T-cell (primary cell): ENCODE results near the gene SLC10A1. TPM values are rescaled to one million over a fixed set of nuclear protein-coding genes. Genes with fewer than 3 reads are reported as not detected.

Source experiments
- ATAC-seq, 4 experiments: fragments of 200-7000 bp in 3 of 4; fragments of 150-1000 bp in 1 of 4; cut with Tn5 transposase; replicated peaks in 1 of 4; 1 replicate in 3 of 4; 2 replicates in 1 of 4; pipeline ENCODE4 v1.10.0; 2021; ENCODE audit warnings: moderate library complexity in 3 of 4, mild to moderate bottlenecking in 2 of 4, moderate number of reproducible peaks in 1 of 4
- CTCF ChIA-PET, 2 donors: fragments of 300-600 bp; sonication (Branson Sonifier 250); formaldehyde crosslinking; loops; one replicate each; lab custom pipeline; 2022; ENCODE audit warnings: antibody characterized with exemption in 2 of 2; lab: Charles Lee
- POLR2A ChIA-PET, 2 donors: fragments of 300-600 bp; sonication (Branson Sonifier 250); formaldehyde crosslinking; loops; one replicate each; lab custom pipeline; 2022; ENCODE audit warnings: antibody characterized with exemption in 2 of 2; lab: Charles Lee
- DNase-seq, 35 experiments: peaks; one replicate each; pipeline versions ENCODE4 v3.0.0 to v3.0.0-alpha.2; 2013 to 2023
- H3K27ac ChIP-seq: one replicate; pipeline ENCODE4 v1.5.1; 2013; ENCODE audit warnings: low read length
- H3K27me3 ChIP-seq, 2 experiments: replicated peaks in 1 of 2; 1 replicate in 1 of 2; 2 replicates in 1 of 2; pipeline versions ENCODE4 v1.6.1 to v1.7.0; 2013; ENCODE audit warnings: low read length in 1 of 2, mixed read lengths in 1 of 2; ENCODE audit not compliant: control insufficient read depth in 2 of 2, insufficient read depth in 2 of 2; ENCODE audit errors: extremely low read depth in 1 of 2
- H3K36me3 ChIP-seq, 2 donors: 1 replicate in 1 of 2; 2 replicates in 1 of 2; pipeline versions ENCODE4 v1.6.1 to v1.7.0; 2013; ENCODE audit warnings: low read length in 1 of 2; ENCODE audit not compliant: control insufficient read depth in 2 of 2, insufficient read depth in 1 of 2; ENCODE audit errors: extremely low read depth in 1 of 2
- H3K4me1 ChIP-seq, 2 experiments: 1 replicate in 1 of 2; 2 replicates in 1 of 2; pipeline versions ENCODE4 v1.6.1 to v1.7.0; 2013; ENCODE audit warnings: low read length in 2 of 2, mixed read lengths in 1 of 2; ENCODE audit not compliant: insufficient read depth in 2 of 2, control insufficient read depth in 1 of 2; ENCODE audit errors: extremely low read depth in 1 of 2
- H3K4me3 ChIP-seq, 2 donors: 1 replicate in 1 of 2; 2 replicates in 1 of 2; pipeline versions ENCODE4 v1.5.1 to v1.7.0; 2013; ENCODE audit warnings: mild to moderate bottlenecking in 2 of 2, low read length in 1 of 2, moderate library complexity in 1 of 2; ENCODE audit not compliant: control insufficient read depth in 1 of 2; ENCODE audit errors: extremely low read depth in 1 of 2
- H3K9me3 ChIP-seq: 2 replicates; pipeline ENCODE4 v1.7.0; 2013
- H3K27ac Mint-ChIP-seq, 2 donors: one replicate each; pipeline ENCODE4 v1.8.0; 2020 to 2021; ENCODE audit warnings: mild to moderate bottlenecking in 2 of 2, mixed read lengths in 2 of 2
- H3K27me3 Mint-ChIP-seq, 2 donors: one replicate each; pipeline ENCODE4 v1.8.0; 2021 to 2022; ENCODE audit warnings: mixed read lengths in 2 of 2
- H3K36me3 Mint-ChIP-seq: one replicate; pipeline ENCODE4 v1.8.0; 2021; ENCODE audit warnings: mixed read lengths
- H3K4me1 Mint-ChIP-seq, 3 donors: one replicate each; pipeline ENCODE4 v1.8.0; 2020 to 2022; ENCODE audit warnings: mixed read lengths in 3 of 3, mild to moderate bottlenecking in 1 of 3
- H3K4me3 Mint-ChIP-seq, 3 donors: one replicate each; pipeline ENCODE4 v1.8.0; 2020 to 2022; ENCODE audit warnings: mild to moderate bottlenecking in 3 of 3, mixed read lengths in 3 of 3, moderate library complexity in 3 of 3
- H3K9me3 Mint-ChIP-seq, 3 donors: one replicate each; pipeline ENCODE4 v1.8.0; 2020 to 2022; ENCODE audit warnings: mixed read lengths in 3 of 3
- WGBS: methylation state at CpG from one replicate; pipeline ENCODE4 v1.1.5; 2013; ENCODE audit warnings: missing lambda C conversion rate; ENCODE audit not compliant: insufficient coverage; 5-methylcytosine and 5-hydroxymethylcytosine counted together
- total RNA-seq, 35 experiments: library from RNA in 6 of 35; stranded (reverse) in 6 of 35; fragments of 120-200 nt in 1 of 35; gene quantifications; one replicate each; pipeline versions ENCODE4 v1.2.1 to v1.2.4 and lab custom pipeline; 2013 to 2026

SLC10A1 gene
- total RNA-seq, 5 donors from 2014 or later (not counting 1 experiment from before 2014, with no cell fraction given), result 0.13 TPM; not detected in 4

- Mint-ChIP-seq H3K4me1 (peaks cover 3 to 5% (median 4%) of the 10 kb centered on the region in 3 donors), H3K27me3 (peaks cover 0 to 3% of the 10 kb centered on the region in 2 donors), H3K9me3 (no peaks in the 10 kb centered on the region), H3K27ac (no peak overlapping the region), H3K36me3 (no peaks in the 10 kb centered on the region), H3K4me3 (no peak overlapping the region)
- no CpG with 5 or more reads among the region's 2 CpGs for WGBS
- Histone ChIP-seq H3K27me3 (peaks cover 0 to 23% of the 10 kb centered on the region in 2 experiments), H3K36me3 (no peaks in the 10 kb centered on the region), H3K27ac (no peak overlapping the region), H3K9me3 (no peaks in the 10 kb centered on the region), H3K4me1 (peaks cover 0 to 5% of the 10 kb centered on the region in 2 experiments), H3K4me3 (no peak overlapping the region)
- CTCF ChIA-PET, result no interaction called here
- POLR2A ChIA-PET, result no interaction called here
- ATAC-seq (no peak), DNase-seq (no peak)
Measured at GRCh38 chr14:69820991-69821390, 23.9 kb upstream of the SLC10A1 start.

GRCh38 chr14:69819607-69820006 is 22.6 kb upstream of the SLC10A1 start:
- POLR2A ChIA-PET, result no interaction called here
- H3K27me3 ChIP-seq, result peaks cover 0 to 23% of the 10 kb centered on the region in 2 experiments
- DNase-seq (no peak), ATAC-seq (no peak)
- Mint-ChIP-seq H3K4me1 (peaks cover 3 to 5% (median 4%) of the 10 kb centered on the region in 3 donors), H3K36me3 (no peaks in the 10 kb centered on the region), H3K27me3 (peaks cover 0 to 3% of the 10 kb centered on the region in 2 donors), H3K27ac (no peak overlapping the region), H3K4me3 (no peak overlapping the region), H3K9me3 (no peaks in the 10 kb centered on the region)
- CTCF ChIA-PET, result no interaction called here
- WGBS, result 88% methylated on average over 5 of the region's 8 CpGs
- H3K27ac ChIP-seq, result no peak overlapping the region
- H3K36me3 ChIP-seq, result no peaks in the 10 kb centered on the region
- peaks cover 0 to 5% of the 10 kb centered on the region in 2 experiments for H3K4me1 ChIP-seq
- H3K4me3 ChIP-seq, result no peak overlapping the region
- H3K9me3 ChIP-seq, result no peaks in the 10 kb centered on the region

GRCh38 chr14:69818758-69819191 is 21.7 kb upstream of the SLC10A1 start:
- H3K4me3 Mint-ChIP-seq, result no peak overlapping the region

GRCh38 chr14:69816216-69816615 is 19.2 kb upstream of the SLC10A1 start:
- no peak overlapping the region for H3K27ac Mint-ChIP-seq
- ATAC-seq, result no peak
- WGBS, result 80% methylated on average over 3 of the region's 5 CpGs
- H3K27ac ChIP-seq, result no peak overlapping the region
- H3K27me3 ChIP-seq, result peaks cover 0 to 23% of the 10 kb centered on the region in 2 experiments
- peaks cover 3 to 5% (median 4%) of the 10 kb centered on the region in 3 donors for H3K4me1 Mint-ChIP-seq
- H3K36me3 ChIP-seq, result no peaks in the 10 kb centered on the region
- ChIA-PET CTCF (interaction anchor here in 1 of 2 donors (0.6 kb wide), 1 partner anchor 228 kb away, joined by 4 read pairs; no protein-coding TSS in a partner anchor), POLR2A (no interaction called here)
- peaks cover 0 to 5% of the 10 kb centered on the region in 2 experiments for H3K4me1 ChIP-seq
- no peaks in the 10 kb centered on the region for H3K9me3 Mint-ChIP-seq
- peaks cover 3 to 9% of the 10 kb centered on the region in 2 donors for H3K27me3 Mint-ChIP-seq
- DNase-seq, result no peak
- no peaks in the 10 kb centered on the region for H3K36me3 Mint-ChIP-seq
- no peak overlapping the region for H3K4me3 ChIP-seq
- H3K9me3 ChIP-seq, result no peaks in the 10 kb centered on the region
- no peak overlapping the region for H3K4me3 Mint-ChIP-seq

More at GRCh38 chr14:69818758-69819191, 21.7 kb upstream of the SLC10A1 start:
- no peak overlapping the region for H3K4me3 ChIP-seq
- peaks cover 0 to 5% of the 10 kb centered on the region in 2 experiments for H3K4me1 ChIP-seq
- ChIA-PET POLR2A (no interaction called here), CTCF (interaction anchor here (0.6 to 1.5 kb wide), 6 partner anchors 12 to 1824 kb away, joined by 3 to 10 read pairs (median 4); no protein-coding TSS in a partner anchor)
- Mint-ChIP-seq H3K4me1 (peaks cover 3 to 5% (median 4%) of the 10 kb centered on the region in 3 donors), H3K36me3 (no peaks in the 10 kb centered on the region), H3K27me3 (peaks cover 0 to 4% of the 10 kb centered on the region in 2 donors), H3K9me3 (no peaks in the 10 kb centered on the region), H3K27ac (no peak overlapping the region)
- peaks cover 0 to 23% of the 10 kb centered on the region in 2 experiments for H3K27me3 ChIP-seq
- DNase-seq (peak in 31 of 35 experiments; percentile 4 to 80 (median 26)), ATAC-seq (peak; percentile 71 to 76 (median 72))
- WGBS, result 11% methylated on average over 7 of the region's 11 CpGs
- no peaks in the 10 kb centered on the region for H3K36me3 ChIP-seq
- H3K9me3 ChIP-seq, result no peaks in the 10 kb centered on the region
- H3K27ac ChIP-seq, result no peak overlapping the region

GRCh38 chr14:69815556-69815955 is 18.5 kb upstream of the SLC10A1 start:
- H3K27me3 Mint-ChIP-seq, result peaks cover 3 to 9% of the 10 kb centered on the region in 2 donors
- peaks cover 3 to 5% (median 4%) of the 10 kb centered on the region in 3 donors for H3K4me1 Mint-ChIP-seq
- H3K27me3 ChIP-seq, result peaks cover 0 to 23% of the 10 kb centered on the region in 2 experiments
- H3K36me3 ChIP-seq, result no peaks in the 10 kb centered on the region
- no peak overlapping the region for H3K4me3 Mint-ChIP-seq
- peaks cover 0 to 5% of the 10 kb centered on the region in 2 experiments for H3K4me1 ChIP-seq
- H3K27ac Mint-ChIP-seq, result no peak overlapping the region
- H3K27ac ChIP-seq, result no peak overlapping the region
- whole genome bisulfite sequencing, result 87% methylated on average over 5 of the region's 5 CpGs
- CTCF ChIA-PET, result no interaction called here
- POLR2A ChIA-PET, result interaction anchor here in 1 of 2 donors (0.5 kb wide), 1 partner anchor 8 kb away, joined by 7 read pairs; no protein-coding TSS in a partner anchor
- no peak overlapping the region for H3K4me3 ChIP-seq
- DNase-seq (no peak), ATAC-seq (no peak)
- H3K9me3 Mint-ChIP-seq, result no peaks in the 10 kb centered on the region
- H3K36me3 Mint-ChIP-seq, result no peaks in the 10 kb centered on the region
- H3K9me3 ChIP-seq, result no peaks in the 10 kb centered on the region

GRCh38 chr14:69814397-69814796 is 17.4 kb upstream of the SLC10A1 start:
- WGBS, result 52% methylated on average over 3 of the region's 3 CpGs
- DNase-seq, result no peak
- Histone ChIP-seq H3K27ac (no peak overlapping the region), H3K9me3 (no peaks in the 10 kb centered on the region), H3K4me3 (no peak overlapping the region), H3K36me3 (no peaks in the 10 kb centered on the region), H3K27me3 (peaks cover 0 to 16% of the 10 kb centered on the region in 2 experiments), H3K4me1 (peaks cover 0 to 5% of the 10 kb centered on the region in 2 experiments)
- Mint-ChIP-seq H3K4me1 (peaks cover 3 to 5% (median 4%) of the 10 kb centered on the region in 3 donors), H3K27ac (no peak overlapping the region), H3K4me3 (no peak overlapping the region), H3K36me3 (no peaks in the 10 kb centered on the region), H3K27me3 (peaks cover 3 to 9% of the 10 kb centered on the region in 2 donors), H3K9me3 (no peaks in the 10 kb centered on the region)
- ChIA-PET POLR2A (no interaction called here), CTCF (no interaction called here)
- ATAC-seq, result no peak
